Measurements from ENCODE around the gene TNFSF13.

DNA sequence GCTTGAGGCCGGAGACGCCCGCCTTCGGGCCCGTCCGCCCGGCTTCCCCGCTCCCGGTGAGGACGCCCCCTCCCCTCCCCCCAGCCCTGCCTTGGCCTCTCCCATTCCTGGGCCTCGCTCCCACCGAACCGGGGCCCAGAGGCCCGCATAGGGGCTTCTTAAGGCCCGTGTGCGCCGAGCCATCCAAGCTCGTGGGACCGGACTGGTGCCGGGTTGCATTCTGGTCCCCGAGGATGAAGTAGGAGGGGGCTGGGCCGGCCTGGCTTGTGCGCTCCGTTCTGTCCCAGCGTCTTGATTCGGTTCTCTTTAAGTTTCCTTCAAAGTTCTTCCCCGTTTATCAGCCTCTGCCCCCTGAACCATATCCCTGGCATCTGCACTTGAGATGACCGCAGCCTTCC, 3.7 kb downstream of the TNFSF13 start:
- TF ChIP-seq, protein P1, sequence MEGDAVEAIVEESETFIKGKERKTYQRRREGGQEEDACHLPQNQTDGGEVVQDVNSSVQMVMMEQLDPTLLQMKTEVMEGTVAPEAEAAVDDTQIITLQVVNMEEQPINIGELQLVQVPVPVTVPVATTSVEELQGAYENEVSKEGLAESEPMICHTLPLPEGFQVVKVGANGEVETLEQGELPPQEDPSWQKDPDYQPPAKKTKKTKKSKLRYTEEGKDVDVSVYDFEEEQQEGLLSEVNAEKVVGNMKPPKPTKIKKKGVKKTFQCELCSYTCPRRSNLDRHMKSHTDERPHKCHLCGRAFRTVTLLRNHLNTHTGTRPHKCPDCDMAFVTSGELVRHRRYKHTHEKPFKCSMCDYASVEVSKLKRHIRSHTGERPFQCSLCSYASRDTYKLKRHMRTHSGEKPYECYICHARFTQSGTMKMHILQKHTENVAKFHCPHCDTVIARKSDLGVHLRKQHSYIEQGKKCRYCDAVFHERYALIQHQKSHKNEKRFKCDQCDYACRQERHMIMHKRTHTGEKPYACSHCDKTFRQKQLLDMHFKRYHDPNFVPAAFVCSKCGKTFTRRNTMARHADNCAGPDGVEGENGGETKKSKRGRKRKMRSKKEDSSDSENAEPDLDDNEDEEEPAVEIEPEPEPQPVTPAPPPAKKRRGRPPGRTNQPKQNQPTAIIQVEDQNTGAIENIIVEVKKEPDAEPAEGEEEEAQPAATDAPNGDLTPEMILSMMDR (IDR thresholded peaks at IDR 0.05) = no peak
- TF ChIP-seq POLR2A (IDR thresholded peaks at IDR 0.05) = no peak
- TF ChIP-seq POLR2AphosphoS5 (IDR thresholded peaks at IDR 0.05) = no peak
- no peak for TF ChIP-seq EP300 (IDR thresholded peaks at IDR 0.05)

All from suprapubic skin (tissue), 4 donors.